ENCODE data around the gene CHKB.
"Not testable (repeated sequence)": the region's sequence is repeated elsewhere in the genome, so short reads cannot be mapped to it uniquely, and the experiment has no call there.

Gene CHKB

GRCh38 chr22:50612168-50612527 lies 29.5 kb upstream of the CHKB start:
- DNase-seq: no peak

GRCh38 chr22:50611341-50612060 lies 28.9 kb upstream of the CHKB start:
- no peak for DNase-seq

GRCh38 chr22:50610581-50610980 lies 27.9 kb upstream of the CHKB start:
- no peak for DNase-seq

DNA sequence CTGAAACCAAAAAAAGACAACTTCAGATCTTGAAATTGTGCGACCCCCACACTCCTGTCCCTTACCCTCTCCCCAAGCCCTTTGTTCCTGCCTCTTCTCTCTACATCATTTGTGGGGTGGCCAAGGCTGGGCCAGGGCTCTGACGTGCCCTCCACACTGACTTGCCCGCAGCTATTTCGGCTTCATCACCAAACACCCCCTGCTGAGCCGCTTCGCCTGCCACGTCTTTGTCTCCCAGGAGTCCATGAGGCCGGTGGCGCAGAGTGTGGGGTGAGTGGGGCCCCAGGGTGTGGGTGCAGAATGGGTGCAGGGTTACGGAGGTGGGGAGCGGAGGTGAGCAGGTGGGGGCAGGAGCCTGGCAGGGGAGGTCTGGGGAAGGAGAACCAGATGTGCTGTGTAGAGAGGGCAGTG lies 27.4 kb upstream of the CHKB start:
- DNase-seq: no peak

DNA sequence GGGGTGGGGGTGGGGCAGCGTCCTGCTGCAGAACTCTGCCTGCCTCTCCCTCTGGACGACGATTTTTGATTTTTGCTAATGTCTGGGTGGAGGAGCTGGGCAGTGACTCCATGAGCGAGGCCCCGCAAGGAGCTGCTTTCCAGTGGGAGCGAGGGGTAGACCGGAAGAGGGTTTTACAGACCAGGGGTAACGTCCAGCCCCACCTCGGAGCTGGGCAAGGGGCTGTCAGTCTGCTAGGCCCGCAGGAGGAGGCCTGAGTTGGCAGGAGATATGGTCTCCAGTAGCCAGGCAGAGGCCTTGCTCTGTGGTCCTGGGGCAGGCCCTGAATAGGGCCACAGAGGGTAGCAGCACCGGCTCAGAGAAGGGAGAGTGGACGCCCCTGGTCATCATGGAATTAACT lies 26.9 kb upstream of the CHKB start:
- DNase-seq: no peak

DNA sequence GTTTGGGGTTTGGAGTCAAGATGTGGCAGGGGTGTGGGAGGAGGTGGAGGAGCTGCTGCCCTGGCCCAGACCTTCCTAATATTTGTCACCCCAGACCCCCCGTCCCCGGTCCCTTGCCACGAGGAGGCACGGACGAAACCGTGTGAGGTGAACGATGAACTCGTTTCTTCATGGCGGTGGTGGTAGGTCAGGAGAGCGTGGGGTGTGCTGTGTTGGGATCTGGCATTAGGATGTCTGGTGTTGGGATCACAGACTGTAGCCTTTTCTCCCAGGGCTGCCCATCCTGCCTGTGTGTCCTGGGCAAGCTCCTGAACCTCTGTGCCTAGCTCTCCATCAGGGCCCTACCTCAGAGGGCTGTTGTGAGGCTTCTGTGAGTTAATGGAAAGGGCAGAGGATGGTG lies 26.3 kb upstream of the CHKB start:
- no peak for DNase-seq

- DNase-seq: not testable (repeated sequence)
Observed at GRCh38 chr22:50608058-50608840, 25.6 kb upstream of the CHKB start.

DNA sequence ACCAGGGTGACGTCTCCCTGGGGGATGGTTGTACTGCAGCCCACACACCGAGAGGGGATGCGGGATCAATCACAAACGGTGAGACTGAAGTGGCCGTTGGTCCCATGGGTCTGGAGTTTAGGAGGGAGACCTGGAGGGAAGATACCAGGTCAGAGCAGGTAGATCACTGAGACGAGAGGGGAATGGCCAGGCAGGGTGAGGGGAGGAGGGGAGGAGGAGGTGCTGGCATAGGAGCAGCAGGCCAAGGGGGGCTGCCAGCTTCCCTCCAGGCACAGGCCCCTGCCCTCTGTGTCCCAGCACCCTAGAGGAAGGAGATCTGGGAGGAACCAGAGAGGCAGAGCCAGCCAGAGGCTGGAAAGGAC lies 25.0 kb upstream of the CHKB start:
- no peak for DNase-seq

DNA sequence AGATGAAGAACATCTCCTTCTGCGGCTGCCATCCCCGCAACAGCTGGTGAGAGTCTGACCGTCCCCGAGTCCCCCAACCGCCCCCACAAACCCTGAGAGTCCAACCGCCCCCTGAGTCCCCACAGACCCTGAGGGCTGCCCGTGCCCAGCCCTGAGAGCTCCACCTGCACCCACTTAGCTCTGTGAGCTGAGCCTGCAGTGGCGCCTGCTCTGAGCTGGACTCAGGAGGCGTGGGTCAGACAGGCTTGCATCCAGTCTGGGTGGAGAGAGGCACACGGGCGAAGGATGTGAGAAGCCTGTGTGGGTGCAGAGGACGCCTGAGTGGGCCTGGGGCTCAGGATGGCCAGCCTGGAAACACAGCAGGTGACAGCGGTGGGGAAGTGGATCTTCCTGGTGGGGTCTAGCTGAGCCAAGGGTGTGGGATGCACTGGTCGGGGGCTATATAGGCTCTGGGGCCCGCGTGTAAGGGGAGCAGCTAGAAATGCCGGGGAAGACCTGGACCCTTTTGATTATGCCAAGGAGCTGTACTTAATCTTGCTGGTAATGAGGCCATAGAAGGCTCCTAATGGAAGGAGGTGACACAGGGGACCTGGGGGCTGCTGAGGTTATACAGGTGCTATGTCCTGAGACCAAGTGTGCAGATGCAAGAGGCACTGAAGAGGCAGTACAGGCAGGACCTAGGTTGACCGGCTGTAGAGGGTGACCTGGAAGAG lies 24.5 kb upstream of the CHKB start:
- no peak for DNase-seq

- DNase-seq: no peak
Observed at GRCh38 chr22:50606165-50606945, 23.7 kb upstream of the CHKB start.

DNA sequence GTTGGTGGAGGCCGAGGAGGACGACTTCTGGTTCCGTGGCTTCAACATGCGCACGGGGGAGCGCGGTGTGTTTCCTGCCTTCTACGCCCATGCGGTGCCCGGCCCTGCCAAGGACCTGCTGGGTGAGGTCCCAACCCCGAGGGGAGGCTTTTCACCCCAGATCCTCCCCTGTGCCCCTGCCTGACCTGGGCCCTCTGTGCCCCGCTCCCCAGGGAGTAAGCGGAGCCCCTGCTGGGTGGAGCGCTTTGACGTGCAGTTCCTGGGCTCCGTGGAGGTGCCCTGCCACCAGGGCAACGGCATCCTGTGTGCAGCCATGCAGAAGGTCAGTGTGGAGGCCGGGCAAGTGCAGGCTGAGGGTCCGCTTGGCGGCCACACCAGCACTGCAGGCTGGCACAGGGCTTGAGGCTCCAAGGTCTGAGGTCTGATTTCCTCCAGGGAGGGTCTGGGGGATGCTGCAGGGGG lies 23.0 kb upstream of the CHKB start:
- DNase-seq: no peak

DNA sequence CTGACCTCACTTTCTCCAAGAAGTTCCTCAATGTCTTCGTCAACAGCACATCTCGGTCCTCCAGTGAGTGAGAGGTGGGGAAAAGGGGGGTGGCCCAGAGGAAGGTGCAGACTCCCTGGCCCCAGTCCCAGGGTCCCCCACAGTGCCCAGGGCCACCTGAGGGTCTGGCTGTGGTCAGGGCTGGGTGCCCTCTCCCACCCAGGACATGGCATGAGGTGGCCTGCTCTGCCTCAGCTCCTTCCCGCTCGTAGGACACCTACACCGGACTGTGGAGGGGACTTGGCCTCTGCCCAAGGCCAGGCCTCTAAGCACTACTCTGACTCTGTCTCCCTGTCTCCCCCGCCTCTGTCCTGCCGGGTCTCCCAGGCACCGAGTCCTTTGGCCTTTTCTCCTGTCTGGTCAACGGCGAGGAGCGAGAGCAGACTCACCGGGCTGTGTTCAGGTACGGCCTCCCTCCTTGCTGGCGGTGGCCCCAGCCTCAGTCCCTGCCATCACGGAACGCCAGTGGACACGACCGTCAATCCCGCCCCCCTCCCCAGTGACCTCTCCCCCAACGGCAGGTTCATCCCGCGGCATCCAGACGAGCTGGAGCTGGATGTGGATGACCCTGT lies 22.5 kb upstream of the CHKB start:
- DNase-seq: no peak

DNA sequence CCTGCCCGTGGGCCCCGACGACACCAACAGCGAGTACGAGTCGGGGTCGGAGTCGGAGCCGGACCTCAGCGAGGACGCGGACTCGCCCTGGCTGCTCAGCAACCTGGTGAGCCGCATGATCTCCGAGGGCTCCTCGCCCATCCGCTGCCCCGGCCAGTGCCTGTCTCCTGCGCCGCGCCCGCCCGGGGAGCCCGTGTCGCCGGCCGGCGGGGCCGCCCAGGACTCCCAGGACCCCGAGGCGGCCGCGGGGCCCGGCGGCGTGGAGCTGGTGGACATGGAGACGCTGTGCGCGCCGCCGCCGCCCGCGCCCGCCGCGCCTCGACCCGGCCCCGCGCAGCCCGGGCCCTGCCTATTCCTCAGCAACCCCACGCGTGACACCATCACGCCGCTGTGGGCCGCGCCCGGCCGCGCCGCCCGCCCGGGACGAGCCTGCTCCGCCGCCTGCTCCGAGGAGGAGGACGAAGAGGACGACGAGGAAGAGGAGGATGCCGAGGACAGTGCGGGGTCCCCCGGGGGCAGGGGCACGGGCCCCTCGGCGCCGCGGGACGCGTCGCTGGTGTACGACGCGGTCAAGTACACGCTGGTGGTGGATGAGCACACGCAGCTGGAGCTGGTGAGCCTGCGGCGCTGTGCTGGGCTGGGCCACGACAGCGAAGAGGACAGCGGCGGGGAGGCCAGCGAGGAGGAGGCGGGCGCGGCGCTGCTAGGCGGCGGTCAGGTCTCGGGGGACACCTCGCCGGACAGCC lies 21.8 kb upstream of the CHKB start:
- no peak for DNase-seq

- no peak for DNase-seq
Observed at GRCh38 chr22:50603511-50604255, 21.0 kb upstream of the CHKB start.

DNA sequence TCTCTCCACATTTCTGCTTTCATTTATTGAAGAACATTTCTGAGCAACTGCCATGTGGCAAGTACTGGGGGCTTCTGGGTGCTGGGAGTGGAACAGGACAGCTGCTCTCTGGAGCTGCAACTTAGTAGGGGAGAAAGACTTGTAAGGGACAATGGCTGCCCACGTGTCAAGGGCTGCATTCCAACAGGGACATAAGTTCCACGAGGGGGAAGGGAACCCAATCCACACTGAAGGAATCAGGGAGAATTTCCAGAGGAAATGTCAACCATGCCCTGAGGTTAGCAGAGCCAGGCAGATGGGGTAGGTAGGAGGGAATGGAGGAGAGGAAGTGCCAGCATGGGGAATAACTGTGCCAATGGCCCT lies 19.7 kb upstream of the CHKB start:
- DNase-seq: no peak

- no peak for DNase-seq
Observed at GRCh38 chr22:50601669-50602337, 19.2 kb upstream of the CHKB start.

DNA sequence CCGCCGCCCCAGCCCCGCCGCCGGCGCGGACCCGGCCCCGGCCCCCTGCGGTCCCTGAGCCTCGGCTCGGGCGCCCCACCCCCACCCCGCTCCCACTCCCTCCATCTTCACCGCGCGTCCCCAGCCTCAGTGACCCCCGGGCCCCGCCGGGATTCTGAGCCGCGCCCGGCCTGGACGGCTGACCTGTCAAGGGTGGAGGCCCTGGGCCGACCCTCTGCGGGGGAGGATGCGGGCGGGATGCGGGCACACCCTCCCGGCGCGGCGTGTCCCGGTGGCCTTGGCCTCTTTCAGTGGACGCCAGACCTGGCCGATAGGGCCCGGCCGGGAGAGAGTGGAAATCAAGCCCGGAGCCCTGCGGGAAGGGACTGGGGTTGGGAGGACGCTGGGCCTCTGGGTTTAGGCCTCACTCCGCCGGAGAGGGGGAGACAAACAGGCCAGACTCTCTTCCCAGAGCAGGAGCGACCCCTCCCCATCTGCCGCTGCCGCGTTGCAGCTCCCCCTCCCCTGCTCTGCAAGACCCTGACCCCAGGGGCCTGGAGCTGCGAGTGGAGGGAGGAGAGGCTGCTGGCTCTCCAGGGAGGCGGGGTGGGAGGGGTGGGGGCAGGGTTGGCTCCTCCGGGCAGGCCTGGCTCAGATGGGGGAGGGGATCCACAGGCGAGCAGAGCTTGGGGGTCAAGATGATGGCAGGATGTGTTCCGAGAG lies 18.5 kb upstream of the CHKB start:
- DNase-seq: no peak

DNA sequence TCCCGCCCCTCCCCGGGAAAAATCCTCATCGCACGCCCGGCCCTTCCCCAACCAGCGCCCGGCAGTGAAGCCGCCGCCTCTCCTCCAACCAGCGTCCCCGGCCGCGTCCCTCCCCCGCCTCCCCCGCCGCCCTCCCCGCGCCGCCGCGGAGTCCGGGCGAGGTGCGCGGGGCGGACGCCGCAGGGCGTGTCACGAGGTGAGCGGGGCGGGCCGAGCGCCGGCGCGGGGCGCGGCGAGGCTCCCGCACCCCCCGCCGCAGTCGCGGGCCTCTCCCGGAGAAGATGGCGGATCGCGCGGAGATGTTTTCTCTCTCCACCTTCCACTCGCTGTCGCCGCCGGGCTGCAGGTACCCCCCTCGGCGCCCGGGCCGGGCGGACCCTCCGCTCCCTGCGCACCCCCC lies 17.9 kb upstream of the CHKB start, which contains the start of gene MAPK8IP2:
Gene MAPK8IP2 (plus strand): TSS at position 256 of the 400 bp plus-strand sequence. CDS start 26 bp downstream, at position 282.
- no peak for DNase-seq

DNA sequence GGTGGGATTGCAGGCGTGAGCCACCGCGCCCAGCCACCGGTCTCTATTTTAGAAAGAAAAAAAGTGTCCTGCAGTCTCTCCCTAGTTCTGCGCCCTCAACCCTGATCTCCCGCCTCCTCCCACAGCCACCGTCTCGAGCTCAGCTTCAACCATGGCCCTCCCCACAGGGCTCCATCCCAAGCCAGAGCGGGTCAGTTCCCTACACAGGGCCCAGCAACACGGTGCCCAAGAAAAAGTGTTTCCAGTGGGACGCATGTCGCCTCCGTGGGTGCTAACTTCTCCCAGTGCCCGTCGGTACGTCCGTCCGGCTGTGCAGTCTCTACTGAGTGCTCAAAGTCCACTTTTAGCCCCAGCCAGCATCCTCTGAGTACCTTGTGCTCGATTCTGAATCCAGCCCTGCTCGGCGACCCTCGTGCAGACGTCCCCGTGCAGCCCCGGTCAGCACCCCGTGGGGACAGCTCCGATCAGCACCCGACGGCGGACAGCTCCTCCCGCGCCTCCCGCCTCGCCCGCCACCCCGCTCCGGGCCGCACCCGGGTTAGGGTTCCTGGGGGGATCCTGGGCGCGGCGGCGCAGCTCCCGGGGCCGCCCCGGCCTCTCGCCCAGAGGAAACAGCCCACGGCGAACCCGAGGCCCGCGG lies 17.3 kb upstream of the CHKB start:
- peak; percentile 63 for DNase-seq
